HG03469 (cell line): Measurements from ENCODE around the gene PLA2G12A.
"Not testable (repeated sequence)": the region's sequence is repeated elsewhere in the genome, so short reads cannot be mapped to it uniquely, and the experiment has no call there.

ENCODE experiments used
- ATAC-seq: cut with Tn5 transposase; IDR thresholded peaks from one replicate; pipeline ENCODE4 v1.9.1; 2021; ENCODE audit warnings: mild to moderate bottlenecking, moderate library complexity, moderate number of reproducible peaks; ENCODE audit not compliant: unreplicated experiment

PLA2G12A gene

GRCh38 chr4:109682875-109683274, 47.0 kb downstream of the PLA2G12A start:
- no peak for ATAC-seq

DNA sequence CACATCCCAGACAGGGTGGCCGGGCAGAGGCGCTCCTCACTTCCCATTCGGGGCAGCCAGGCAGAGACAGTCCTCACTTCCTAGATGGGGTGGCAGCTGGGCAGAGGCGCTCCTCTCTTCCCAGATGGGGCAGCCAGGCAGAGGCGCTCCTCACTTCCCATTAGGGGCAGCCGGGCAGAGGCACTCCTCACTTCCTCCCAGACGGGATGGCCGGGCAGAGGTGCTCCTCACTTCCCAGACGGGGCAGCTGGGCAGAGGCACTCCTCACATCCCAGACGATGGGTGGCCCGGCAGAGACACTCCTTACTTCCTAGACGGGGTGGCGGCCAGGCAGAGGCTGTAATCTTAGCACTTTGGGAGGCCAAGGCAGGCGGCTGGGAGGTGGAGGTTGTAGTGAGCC, 50.9 kb downstream of the PLA2G12A start:
- ATAC-seq: not testable (repeated sequence)

GRCh38 chr4:109678472-109678871, 51.4 kb downstream of the PLA2G12A start:
- ATAC-seq: not testable (repeated sequence)

DNA sequence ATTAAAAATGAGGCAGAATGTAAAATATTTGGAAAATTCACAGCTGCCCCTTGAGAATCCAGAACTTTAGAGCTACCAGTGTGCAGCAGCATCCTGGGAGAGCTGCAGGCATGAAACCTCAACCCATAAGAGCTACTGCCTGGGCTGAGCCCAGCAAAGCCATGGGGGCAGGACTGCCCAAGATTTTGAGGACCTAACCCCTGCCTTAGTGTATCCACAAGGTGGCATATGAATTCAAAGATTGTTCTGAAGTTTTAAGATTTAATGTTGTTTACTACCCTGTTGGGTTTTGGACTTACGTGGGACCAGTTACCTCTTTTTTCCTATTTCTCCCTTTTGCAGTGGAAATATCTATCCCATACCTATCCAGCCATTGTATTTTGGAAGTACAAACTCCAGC, 53.0 kb downstream of the PLA2G12A start:
- ATAC-seq: no peak

GRCh38 chr4:109675843-109676242, 54.0 kb downstream of the PLA2G12A start:
- no peak for ATAC-seq

GRCh38 chr4:109675181-109675580, 54.7 kb downstream of the PLA2G12A start:
- ATAC-seq: no peak

GRCh38 chr4:109673303-109673702, 56.6 kb downstream of the PLA2G12A start:
- no peak for ATAC-seq

DNA sequence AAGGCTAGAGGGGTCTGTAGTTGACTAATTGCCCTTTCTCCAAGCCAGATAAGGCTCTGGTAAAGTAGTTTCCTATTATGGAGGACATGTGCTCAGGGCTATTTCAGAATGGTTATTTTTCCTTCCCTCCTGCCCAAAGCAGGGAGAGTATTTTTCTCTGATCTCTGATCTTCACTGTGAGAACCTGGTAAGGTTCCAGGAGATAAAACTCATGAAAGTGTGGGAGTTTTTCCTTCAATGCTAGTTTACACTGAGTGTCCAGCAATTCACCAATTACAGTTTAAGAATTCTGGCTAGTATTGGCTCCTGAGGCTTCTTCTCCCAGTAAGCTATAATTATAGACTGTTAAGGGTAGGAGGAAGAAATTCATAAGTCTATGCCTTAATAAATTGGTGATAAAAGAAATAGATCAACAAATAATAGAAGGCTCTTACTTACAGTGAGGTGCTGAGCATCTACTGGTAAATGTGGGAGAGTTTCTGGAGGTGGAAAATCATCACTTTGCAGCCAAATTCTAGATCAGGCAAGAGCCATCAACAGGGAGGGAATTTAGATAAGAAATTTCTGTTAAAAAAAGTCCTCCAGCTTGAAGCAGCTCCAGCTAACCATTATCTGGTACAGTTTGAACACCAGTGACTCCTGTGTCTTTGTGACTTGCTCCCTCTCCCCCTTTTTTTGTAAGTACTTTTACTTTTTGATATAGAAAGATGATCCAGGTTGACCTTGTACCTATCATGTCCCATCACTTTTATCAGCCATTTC, 57.5 kb downstream of the PLA2G12A start:
- no peak for ATAC-seq

DNA sequence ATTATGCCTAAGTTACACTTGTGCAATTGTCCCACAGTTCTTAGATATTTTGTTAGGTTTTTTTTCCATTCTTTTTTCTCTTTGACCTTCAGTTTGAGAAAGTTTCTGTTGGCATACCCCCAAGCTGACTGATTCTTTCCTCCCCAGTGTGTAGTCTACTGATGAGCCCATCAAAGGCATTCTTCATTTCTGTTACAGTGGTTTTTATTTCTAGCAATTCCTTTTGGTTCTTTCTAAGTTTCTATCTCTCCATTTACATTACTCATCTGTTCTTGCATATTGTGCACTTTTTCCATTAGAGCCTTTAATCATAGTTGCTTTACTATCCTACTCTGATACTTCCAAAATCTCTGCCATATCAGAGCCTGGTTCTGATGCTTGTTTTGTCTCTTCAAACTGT, 58.5 kb downstream of the PLA2G12A start:
- ATAC-seq: no peak

- ATAC-seq: no peak
These were observed 63.9 kb downstream of the PLA2G12A start for GRCh38 chr4:109665783-109666485.

DNA sequence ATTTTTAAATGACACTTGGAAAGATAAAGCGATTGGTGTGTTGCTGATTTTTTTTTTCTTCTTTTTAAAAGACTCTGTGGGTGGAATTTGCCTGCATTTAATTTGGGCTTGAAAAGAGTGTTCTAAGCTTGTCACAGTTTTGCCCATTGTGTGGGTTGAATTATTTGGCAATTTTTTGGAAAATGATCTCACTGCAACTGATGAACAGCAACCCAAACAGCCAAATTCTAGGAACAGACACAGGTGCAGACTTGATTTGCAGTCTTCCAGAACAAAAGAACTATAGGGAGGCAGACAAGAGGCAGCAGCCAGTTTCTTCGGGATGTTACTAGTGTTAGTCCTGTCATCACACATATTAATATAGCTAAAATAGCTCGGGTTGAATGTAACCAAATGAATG, 67.1 kb downstream of the PLA2G12A start:
- no peak for ATAC-seq

- no peak for ATAC-seq
These were observed 67.8 kb downstream of the PLA2G12A start for GRCh38 chr4:109662116-109662515.
